Lung (tissue), 12 donors: ENCODE measurements around the gene PRKD2. TPM values are rescaled to one million over a fixed set of nuclear protein-coding genes. Genes with fewer than 3 reads are reported as not detected.

Source experiments
- ATAC-seq: fragments of 200-7000 bp; cut with Tn5 transposase; one replicate; pipeline ENCODE4 v1.9.1; 2020; ENCODE audit warnings: moderate number of reproducible peaks; ENCODE audit not compliant: insufficient read depth, low FRiP score
- DNase-seq, 3 donors: peaks; one replicate each; pipeline ENCODE4 v3.0.0-alpha.2; 2013 to 2017
- H3K27ac ChIP-seq, 2 donors: one replicate each; pipeline ENCODE4 v1.5.1; 2013; ENCODE audit warnings: mild to moderate bottlenecking in 2 of 2, moderate library complexity in 2 of 2, control low read depth in 1 of 2, inconsistent platforms in 1 of 2, low read depth in 1 of 2, low read length in 1 of 2
- H3K27me3 ChIP-seq, 3 donors: one replicate each; pipeline ENCODE4 v1.5.1; 2013; ENCODE audit warnings: low read length in 2 of 3; ENCODE audit not compliant: control insufficient read depth in 3 of 3, insufficient read depth in 3 of 3
- H3K36me3 ChIP-seq, 4 donors: one replicate each; pipeline ENCODE4 v1.5.1; 2013; ENCODE audit warnings: low read length in 4 of 4, mild to moderate bottlenecking in 1 of 4, moderate library complexity in 1 of 4; ENCODE audit not compliant: control insufficient read depth in 4 of 4, insufficient read depth in 4 of 4
- H3K4me1 ChIP-seq, 5 donors: one replicate each; pipeline ENCODE4 v1.5.1; 2013; ENCODE audit warnings: low read length in 5 of 5, mild to moderate bottlenecking in 2 of 5, moderate library complexity in 1 of 5; ENCODE audit not compliant: control insufficient read depth in 5 of 5, insufficient read depth in 5 of 5
- H3K4me3 ChIP-seq: one replicate; pipeline ENCODE4 v1.5.1; 2013; ENCODE audit warnings: mild to moderate bottlenecking, control low read depth, moderate library complexity
- H3K9ac ChIP-seq, 2 donors: one replicate each; pipeline ENCODE4 v1.5.1; 2013; ENCODE audit warnings: low read length in 2 of 2, control low read depth in 1 of 2; ENCODE audit not compliant: insufficient read depth in 1 of 2
- H3K9me3 ChIP-seq, 4 donors: one replicate each; pipeline ENCODE4 v1.5.1; 2013; ENCODE audit warnings: low read length in 3 of 4, mild to moderate bottlenecking in 1 of 4, moderate library complexity in 1 of 4; ENCODE audit not compliant: control insufficient read depth in 4 of 4, insufficient read depth in 3 of 4
- WGBS, 2 donors: extraction: QIAGEN DNeasy Blood & Tissue Kit; methylation state at CpG; one replicate each; pipeline ENCODE4 v1.1.7; 2013; 5-methylcytosine and 5-hydroxymethylcytosine counted together
- polyA plus RNA-seq, 2 donors: library from polyadenylated mRNA; stranded (reverse); fragments of 200-250 nt; gene quantifications; one replicate each; pipeline ENCODE4 v1.2.1, GENCODE V29; 2013
- total RNA-seq, 2 donors: library from RNA; depleted of rRNA in 1 of 2; stranded (reverse); fragments of >200 nt in 1 of 2; gene quantifications; one replicate each; pipeline ENCODE4 v1.2.1, GENCODE V29; 2014 to 2021
- TF ChIP-seq, protein P1 (sequence below): IDR thresholded peaks from 2 replicates; pipeline ENCODE4 v1.5.1; 2012; ENCODE audit warnings: mild to moderate bottlenecking; ENCODE audit errors: control extremely low read depth, extremely low read depth
- donor health status: control.
- donor health status: control.
- donor health status: Bipolar disorder and iron deficiency.
- donor health status: healthy.
- donor health status: DM: yes; HTN: yes; CAD: no.

The PRKD2 gene
- total and polyA plus RNA-seq, 4 donors = 35.5 to 56.2 (median 45.1) TPM

DNA sequence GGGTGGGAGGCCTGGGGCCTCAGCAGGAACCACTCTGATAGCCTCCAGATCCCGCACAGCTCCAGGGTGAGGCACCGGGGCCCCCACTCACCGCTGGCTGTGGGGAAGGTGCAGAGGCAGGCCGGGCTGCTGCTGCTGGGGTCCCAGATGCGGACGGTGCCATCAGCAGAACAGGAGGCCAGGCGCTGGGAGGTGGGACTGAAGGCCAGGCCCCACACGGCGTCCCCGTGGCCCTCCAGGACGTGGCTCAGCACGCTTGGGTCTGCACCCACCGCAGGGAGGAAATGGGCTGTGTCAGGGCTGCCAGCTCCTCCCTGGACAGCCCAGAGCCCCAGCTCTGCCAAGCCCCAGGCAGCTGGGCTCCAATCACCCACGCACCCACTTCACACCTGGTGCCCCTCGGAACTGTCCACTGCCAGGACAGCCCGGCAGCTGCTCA lies 6.1 kb upstream of the PRKD2 start:
- Histone ChIP-seq H3K4me3 (no peak overlapping the region), H3K36me3 (peaks cover 7 to 74% (median 45%) of the 10 kb centered on the region in 4 donors), H3K9me3 (no peaks in the 10 kb centered on the region), H3K27me3 (no peaks in the 10 kb centered on the region), H3K27ac (peak overlapping the region in 1 of 2 donors; percentile 17), H3K9ac (no peak overlapping the region), H3K4me1 (peaks cover 0 to 7% (median 4%) of the 10 kb centered on the region in 5 donors)
- ATAC-seq = no peak
- no peak for DNase-seq
- 45 to 66% methylated on average over 16 of the region's 16 CpGs for WGBS, 2 donors
- TF ChIP-seq, protein P1, sequence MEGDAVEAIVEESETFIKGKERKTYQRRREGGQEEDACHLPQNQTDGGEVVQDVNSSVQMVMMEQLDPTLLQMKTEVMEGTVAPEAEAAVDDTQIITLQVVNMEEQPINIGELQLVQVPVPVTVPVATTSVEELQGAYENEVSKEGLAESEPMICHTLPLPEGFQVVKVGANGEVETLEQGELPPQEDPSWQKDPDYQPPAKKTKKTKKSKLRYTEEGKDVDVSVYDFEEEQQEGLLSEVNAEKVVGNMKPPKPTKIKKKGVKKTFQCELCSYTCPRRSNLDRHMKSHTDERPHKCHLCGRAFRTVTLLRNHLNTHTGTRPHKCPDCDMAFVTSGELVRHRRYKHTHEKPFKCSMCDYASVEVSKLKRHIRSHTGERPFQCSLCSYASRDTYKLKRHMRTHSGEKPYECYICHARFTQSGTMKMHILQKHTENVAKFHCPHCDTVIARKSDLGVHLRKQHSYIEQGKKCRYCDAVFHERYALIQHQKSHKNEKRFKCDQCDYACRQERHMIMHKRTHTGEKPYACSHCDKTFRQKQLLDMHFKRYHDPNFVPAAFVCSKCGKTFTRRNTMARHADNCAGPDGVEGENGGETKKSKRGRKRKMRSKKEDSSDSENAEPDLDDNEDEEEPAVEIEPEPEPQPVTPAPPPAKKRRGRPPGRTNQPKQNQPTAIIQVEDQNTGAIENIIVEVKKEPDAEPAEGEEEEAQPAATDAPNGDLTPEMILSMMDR = no peak

DNA sequence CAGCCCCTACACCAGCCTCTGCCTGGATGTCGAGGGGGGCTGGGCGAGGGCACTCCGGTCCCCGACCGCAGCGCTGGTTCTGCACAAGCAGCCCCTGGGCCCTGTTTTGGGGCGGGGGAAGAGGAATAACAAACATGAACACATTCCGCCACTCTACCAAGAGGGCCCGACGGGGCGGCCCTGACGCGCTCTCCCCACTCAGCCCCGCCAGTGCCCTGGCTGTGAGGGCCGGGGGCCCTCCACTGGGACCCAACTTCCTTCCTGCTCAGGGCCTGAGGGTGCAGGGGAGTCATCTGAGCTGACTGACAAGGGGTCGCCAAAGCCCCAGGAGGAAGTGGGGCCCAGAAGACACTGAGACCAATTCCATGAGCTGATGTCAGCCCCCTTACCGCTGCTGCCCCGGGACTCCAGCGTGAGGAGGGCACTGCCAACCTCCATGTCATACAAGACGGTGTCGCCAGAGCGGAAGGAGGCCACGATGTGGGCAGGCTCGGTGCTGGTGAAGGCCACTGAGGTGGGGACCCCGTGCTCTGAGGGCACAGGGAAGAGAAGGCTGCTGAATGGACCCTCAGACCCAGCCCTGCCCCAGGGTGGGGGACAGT lies 5.6 kb upstream of the PRKD2 start:
- H3K27ac ChIP-seq = no peak overlapping the region

DNA sequence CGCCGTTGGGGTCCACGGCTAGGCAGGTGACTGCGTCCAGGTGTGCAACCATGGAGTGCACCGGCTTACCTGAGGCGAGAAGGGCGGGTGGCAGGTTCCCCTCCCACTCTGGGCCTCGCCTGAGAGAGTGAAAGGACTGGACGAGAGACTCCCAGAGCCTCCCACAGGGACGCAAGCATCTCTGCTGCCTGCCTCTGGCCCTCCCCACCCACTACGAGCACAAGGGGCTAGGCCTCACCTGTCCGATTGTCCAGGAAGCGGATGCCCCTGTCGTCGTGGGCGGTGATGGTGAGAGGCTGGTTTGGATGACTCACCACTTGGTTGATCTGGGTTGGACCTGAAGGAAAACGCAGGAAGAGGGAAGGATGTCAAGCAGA lies 5.1 kb upstream of the PRKD2 start:
- TF ChIP-seq, protein P1 = no peak
- ATAC-seq = no peak
- 82 to 84% methylated on average over 17 of the region's 17 CpGs for WGBS, 2 donors
- no peak overlapping the region for H3K4me3 ChIP-seq
- no peak for DNase-seq
- H3K4me1 ChIP-seq = peaks cover 0 to 11% (median 0%) of the 10 kb centered on the region in 5 donors
- H3K9me3 ChIP-seq = no peaks in the 10 kb centered on the region
- H3K36me3 ChIP-seq = peaks cover 7 to 65% (median 40%) of the 10 kb centered on the region in 4 donors
- no peak overlapping the region for H3K9ac ChIP-seq
- H3K27me3 ChIP-seq = no peaks in the 10 kb centered on the region
- no peak overlapping the region for H3K27ac ChIP-seq

More for the DNA sequence above, 5.6 kb upstream of the PRKD2 start:
- no peak overlapping the region for H3K9ac ChIP-seq
- peaks cover 7 to 69% (median 43%) of the 10 kb centered on the region in 4 donors for H3K36me3 ChIP-seq
- DNase-seq (no peak), ATAC-seq (no peak)
- peaks cover 0 to 8% (median 4%) of the 10 kb centered on the region in 5 donors for H3K4me1 ChIP-seq
- no peaks in the 10 kb centered on the region for H3K9me3 ChIP-seq
- TF ChIP-seq, protein P1 = no peak
- no peak overlapping the region for H3K4me3 ChIP-seq
- no peaks in the 10 kb centered on the region for H3K27me3 ChIP-seq
- 58 to 75% methylated on average over 25 of the region's 25 CpGs for WGBS, 2 donors
